ENCODE data around the gene GNRHR. TPM values are rescaled to one million over a fixed set of nuclear protein-coding genes. Genes with fewer than 3 reads are reported as not detected.
"Not testable (repeated sequence)": the region's sequence is repeated elsewhere in the genome, so short reads cannot be mapped to it uniquely, and the experiment has no call there.

GNRHR gene
- total RNA-seq, 8 experiments from 2014 or later = 0.61 to 2.8 (median 1.4) TPM

DNA sequence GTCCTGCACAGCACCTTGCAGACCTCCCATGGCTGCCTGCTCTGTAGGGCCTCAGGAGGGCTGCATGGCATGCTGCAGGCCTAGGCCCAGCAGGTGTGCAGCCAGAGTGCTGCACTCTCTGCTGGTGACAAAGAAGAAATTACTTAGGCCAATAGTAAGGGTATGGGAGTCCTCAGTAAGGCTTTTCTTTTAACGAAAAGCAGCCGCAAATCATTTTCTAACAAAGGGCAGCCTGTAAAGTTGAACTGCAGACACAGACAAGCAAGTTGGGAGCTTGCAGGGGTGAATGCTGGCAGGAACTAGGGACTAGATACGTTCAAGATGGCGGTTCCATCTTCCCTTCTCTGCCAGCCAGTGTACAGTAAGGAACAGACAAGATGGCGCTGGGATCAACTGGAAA, 30.8 kb downstream of the GNRHR start:
- 60 to 100% (median 74%) methylated on average over 2 to 5 of the region's 5 CpGs; no CpG with 5 or more reads in 4 of the 10 experiments for WGBS, 10 experiments
- Histone ChIP-seq H3K4me3 (no peak overlapping the region), H3K27ac (no peak overlapping the region), H3K4me1 (replicated peaks in 1 of 2) (no peaks in the 10 kb centered on the region)
- peak in 1 of 8 experiments; percentile 38 for ATAC-seq (replicated peaks in 6 of 8)
- in situ Hi-C loops (cut with MboI; ENCODE audit: low pct_unique_long_range_greater_than_20kb in 2 of 9, low sequenced_read_pairs in 9 of 9, unreplicated experiment in 9 of 9) = no loop called here

DNA sequence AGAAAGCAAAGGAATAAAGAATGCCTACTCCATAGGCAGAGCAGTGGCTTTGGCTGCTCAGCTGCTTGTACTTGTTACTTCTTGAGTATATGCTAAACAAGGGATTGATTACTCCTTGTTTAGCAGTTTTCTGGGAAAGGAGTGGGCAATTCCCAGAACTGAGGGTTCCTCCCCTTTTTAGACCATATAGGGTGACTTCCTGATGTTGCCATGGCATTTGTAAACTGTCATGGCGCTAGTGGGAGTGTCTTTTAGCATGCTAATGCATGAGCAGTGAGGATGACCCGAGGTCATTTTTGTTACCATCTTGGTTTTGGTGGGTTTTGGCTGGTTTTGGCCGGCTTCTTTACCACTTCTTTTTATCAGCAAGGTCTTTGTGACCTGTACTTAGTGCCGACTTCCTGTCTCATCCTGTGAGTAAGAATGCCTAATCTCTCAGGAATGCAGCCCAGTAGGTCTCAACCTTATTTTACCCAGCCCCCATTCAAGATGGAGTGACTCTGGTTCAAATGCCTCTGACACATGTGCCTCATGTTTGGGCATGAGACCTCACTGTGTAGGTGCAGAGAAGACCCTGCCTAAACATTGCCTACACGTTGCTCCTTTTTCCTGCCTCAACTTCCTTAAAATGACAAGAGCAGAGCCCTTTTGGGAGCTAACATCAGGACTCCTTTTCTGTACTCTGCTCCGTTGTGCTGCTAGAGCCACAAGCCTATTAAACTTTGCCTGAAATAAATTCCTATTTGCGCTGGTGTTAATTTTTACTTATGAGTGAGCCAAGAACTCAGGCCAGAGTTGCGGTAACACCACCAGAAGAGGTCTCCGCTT, 32.2 kb downstream of the GNRHR start:
- Histone ChIP-seq H3K4me1 (replicated peaks in 1 of 2) (no peaks in the 10 kb centered on the region), H3K27ac (no peak overlapping the region), H3K4me3 (no peak overlapping the region)
- in situ Hi-C loops (cut with MboI; ENCODE audit: low pct_unique_long_range_greater_than_20kb in 2 of 9, low sequenced_read_pairs in 9 of 9, unreplicated experiment in 9 of 9) = no loop called here
- peak in 3 of 8 experiments; percentile 68 to 75 (median 74) for ATAC-seq (replicated peaks in 6 of 8)
- WGBS, 10 experiments = 80 to 100% (median 95%) methylated on average over 1 to 6 of the region's 9 CpGs; no CpG with 5 or more reads in 2 of the 10 experiments

DNA sequence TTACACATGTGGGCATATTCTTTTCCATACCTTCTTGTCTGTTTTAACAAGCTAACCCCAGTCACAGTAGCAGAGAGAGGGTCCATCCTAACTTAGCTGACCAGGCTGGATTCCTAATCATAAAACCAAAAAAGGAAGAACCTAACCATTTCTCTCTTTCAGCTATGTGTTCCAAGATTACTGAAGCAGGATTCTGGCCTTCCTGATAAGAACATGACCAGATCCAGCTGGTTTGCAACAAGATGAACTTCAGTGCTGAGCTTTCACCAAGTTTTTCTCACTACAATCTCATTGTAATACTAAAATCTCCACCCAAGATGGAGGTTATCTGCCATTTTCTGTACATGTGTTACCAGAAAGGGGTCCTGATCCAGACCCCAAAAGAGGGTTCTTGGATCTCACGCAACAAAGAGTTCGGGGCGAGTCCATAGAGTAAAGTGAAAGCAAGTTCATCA, 32.8 kb downstream of the GNRHR start:
- no peak for ATAC-seq (replicated peaks in 6 of 8)
- Histone ChIP-seq H3K27ac (no peak overlapping the region), H3K4me3 (no peak overlapping the region), H3K4me1 (replicated peaks in 1 of 2) (no peaks in the 10 kb centered on the region)
- 83 to 100% (median 100%) methylated on average over 1 to 3 of the region's 3 CpGs; no CpG with 5 or more reads in 3 of the 10 experiments for WGBS, 10 experiments
- in situ Hi-C loops (cut with MboI; ENCODE audit: low pct_unique_long_range_greater_than_20kb in 2 of 9, low sequenced_read_pairs in 9 of 9, unreplicated experiment in 9 of 9) = no loop called here

DNA sequence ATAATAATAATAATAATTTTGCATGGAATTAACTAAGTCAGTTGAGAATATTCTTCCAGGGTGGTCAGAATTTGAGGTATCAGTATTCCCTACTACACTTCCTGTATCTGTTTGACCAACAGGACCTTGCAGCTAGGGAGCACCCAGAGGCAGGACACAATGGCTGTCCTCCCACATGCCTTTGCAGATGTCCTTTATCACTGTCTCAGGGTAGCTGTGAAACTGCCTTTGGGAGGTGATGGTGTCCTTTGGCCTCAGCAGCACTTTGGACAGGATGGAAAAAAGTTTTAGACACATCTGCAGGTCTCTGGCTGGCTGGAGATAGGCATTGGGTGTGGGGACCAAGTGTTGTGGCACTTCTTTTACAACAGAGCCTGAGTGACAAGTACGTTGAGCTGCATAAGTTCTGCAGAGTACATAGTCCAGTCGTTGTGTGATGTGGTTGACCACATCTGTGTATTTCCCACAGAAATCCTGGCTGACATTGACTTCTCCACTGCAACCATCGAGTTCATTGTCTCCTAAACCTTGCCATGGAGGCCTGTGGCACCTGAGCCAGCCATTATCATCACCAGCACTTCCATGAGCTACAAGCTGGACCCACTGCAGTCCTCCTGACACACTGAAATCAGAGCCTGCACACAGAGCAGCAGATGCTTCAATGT, 34.1 kb downstream of the GNRHR start:
- H3K4me1 ChIP-seq (replicated peaks in 1 of 2) = no peaks in the 10 kb centered on the region
- no peak overlapping the region for H3K4me3 ChIP-seq
- in situ Hi-C loops (cut with MboI; ENCODE audit: low pct_unique_long_range_greater_than_20kb in 2 of 9, low sequenced_read_pairs in 9 of 9, unreplicated experiment in 9 of 9) = no loop called here
- 90 to 100% (median 100%) methylated on average over 1 to 2 of the region's 3 CpGs; no CpG with 5 or more reads in 5 of the 10 experiments for WGBS, 10 experiments
- no peak for ATAC-seq (replicated peaks in 6 of 8)
- H3K27ac ChIP-seq = no peak overlapping the region

DNA sequence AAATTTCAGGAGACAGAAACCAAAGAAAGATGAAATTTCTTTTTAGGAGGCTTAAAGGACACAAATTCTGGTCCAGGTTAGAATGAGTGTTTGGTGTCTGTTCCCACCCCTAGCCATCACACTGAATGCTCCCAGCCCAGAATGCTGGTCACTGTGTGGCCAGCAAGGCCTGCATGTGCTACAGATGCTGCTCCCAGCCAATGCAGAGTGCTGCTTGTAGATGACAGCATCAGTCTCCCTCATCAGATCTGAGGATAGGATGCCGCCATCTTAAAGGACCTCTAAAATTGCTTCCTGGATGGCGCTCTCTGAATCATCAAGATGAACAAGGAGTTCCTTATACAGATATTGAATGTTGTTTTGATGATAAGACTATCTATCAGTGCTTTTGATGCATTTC, 35.3 kb downstream of the GNRHR start:
- Histone ChIP-seq H3K4me1 (replicated peaks in 1 of 2) (no peaks in the 10 kb centered on the region), H3K4me3 (no peak overlapping the region), H3K27ac (no peak overlapping the region)
- in situ Hi-C loops (cut with MboI; ENCODE audit: low pct_unique_long_range_greater_than_20kb in 2 of 9, low sequenced_read_pairs in 9 of 9, unreplicated experiment in 9 of 9) = no loop called here
- 83 to 100% (median 100%) methylated on average over 1 to 2 of the region's 2 CpGs; no CpG with 5 or more reads in 3 of the 10 experiments for WGBS, 10 experiments
- ATAC-seq (replicated peaks in 6 of 8) = peak in 4 of 8 experiments; percentile 21 to 70 (median 50)

DNA sequence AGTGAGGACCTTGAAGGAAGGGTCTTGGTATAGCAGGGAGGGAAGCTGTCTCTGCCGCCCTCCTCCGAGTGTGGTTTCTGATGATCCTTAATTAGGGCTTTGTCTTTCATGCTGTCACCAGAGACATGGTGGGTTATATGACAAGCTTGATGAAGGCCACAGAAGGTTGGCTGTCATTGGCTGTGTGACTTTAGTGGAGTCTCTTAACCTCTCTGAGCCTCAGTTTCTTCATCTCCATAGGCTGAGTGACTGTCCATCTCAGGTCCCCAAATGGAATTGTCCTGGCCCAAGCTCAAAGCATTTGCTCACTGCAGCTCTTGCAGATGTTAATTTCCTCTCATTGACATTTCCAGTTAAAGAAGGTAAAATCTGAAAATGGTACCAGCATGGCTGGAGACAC, 36.6 kb downstream of the GNRHR start:
- in situ Hi-C loops (cut with MboI; ENCODE audit: low pct_unique_long_range_greater_than_20kb in 2 of 9, low sequenced_read_pairs in 9 of 9, unreplicated experiment in 9 of 9) = no loop called here
- no peak overlapping the region for H3K4me3 ChIP-seq
- no peaks in the 10 kb centered on the region for H3K4me1 ChIP-seq (replicated peaks in 1 of 2)
- WGBS, 10 experiments = 100% methylated on average over 1 of the region's 2 CpGs; no CpG with 5 or more reads in 7 of the 10 experiments
- ATAC-seq (replicated peaks in 6 of 8) = no peak
- H3K27ac ChIP-seq = no peak overlapping the region

DNA sequence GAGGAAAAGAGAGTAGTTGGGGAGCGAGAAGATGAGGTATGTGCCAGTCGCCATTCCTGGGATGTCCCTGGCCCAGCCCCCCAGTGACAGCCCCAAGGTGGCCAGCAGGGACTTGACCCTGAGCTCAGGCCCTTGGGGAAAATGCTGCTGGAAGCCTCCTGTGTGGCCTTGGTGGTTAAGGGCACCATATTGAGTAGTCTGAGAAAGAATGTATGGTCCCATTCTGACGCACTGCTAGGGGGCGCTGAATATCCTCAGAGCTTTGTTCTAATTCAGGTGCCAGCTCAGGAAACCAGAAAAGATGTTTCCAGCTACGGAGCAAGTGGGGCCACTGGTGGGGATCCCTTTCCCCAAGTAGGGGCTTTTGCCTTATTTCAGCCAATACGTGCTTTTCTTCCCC, 39.2 kb downstream of the GNRHR start:
- no peak overlapping the region for H3K4me3 ChIP-seq
- H3K4me1 ChIP-seq (replicated peaks in 1 of 2) = no peaks in the 10 kb centered on the region
- in situ Hi-C loops (cut with MboI; ENCODE audit: low pct_unique_long_range_greater_than_20kb in 2 of 9, low sequenced_read_pairs in 9 of 9, unreplicated experiment in 9 of 9) = no loop called here
- no peak overlapping the region for H3K27ac ChIP-seq
- ATAC-seq (replicated peaks in 6 of 8) = no peak
- WGBS, 10 experiments = 60 to 100% (median 100%) methylated on average over 1 to 5 of the region's 6 CpGs; no CpG with 5 or more reads in 1 of the 10 experiments

DNA sequence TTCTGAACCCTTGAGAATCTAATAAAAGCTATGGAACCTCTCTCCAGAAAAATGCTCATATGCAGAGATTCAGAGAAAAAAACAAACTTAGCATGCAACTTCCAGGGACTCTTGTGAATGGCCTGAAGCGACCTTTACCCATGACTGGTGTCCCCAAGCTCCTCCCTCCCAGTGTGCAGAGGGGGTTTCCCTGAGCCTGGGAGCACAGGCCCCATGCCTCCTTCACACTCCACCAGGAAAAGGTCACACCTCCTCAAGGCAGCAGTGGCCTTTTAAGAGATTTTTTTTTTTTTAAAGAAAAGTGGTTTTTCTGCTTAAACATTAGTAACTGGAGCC, 40.0 kb downstream of the GNRHR start:
- H3K4me3 ChIP-seq = no peak overlapping the region
- WGBS, 10 experiments = 20 to 100% (median 88%) methylated on average over 1 of the region's 1 CpG; no CpG with 5 or more reads in 5 of the 10 experiments
- ATAC-seq (replicated peaks in 6 of 8) = peak in 3 of 8 experiments; percentile 40 to 75 (median 48)

DNA sequence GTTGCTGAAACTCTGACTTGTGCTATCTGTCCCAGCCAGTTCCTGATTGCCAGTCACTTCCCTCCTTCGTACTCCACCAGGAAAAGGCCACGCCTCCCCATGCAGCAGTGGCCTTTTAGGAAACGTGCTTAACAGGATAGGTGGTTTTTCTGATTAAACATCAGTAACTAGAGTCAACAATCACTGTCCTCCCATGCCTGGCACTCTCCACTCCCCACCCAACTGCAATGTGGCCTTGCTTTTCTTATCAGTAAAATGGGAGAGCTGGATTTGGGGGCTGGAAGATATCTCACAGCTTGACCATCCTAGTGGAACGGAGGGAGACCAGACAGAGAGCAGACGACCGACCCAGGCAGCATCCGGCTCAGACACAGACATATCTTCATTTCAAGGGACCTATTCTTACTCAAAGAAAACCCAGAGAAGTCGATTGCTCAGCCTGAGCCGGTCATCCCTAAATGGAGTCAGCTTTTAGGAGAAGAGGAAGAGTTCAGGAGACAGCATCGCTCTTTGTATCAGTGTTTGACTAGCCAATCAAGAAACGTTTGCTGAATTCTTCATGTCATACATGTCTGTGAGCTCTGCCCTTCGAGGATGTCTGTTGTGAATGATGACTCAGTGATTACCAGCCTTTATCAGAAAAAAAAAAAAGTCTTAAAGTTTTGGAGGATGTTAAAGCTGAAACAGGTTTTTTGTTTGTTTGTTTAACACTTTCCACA, 40.5 kb downstream of the GNRHR start:
- WGBS, 10 experiments = 30 to 87% (median 80%) methylated on average over 1 to 10 of the region's 12 CpGs
- peak in 4 of 8 experiments; percentile 10 to 71 (median 42) for ATAC-seq (replicated peaks in 6 of 8)
- Histone ChIP-seq H3K27ac (no peak overlapping the region), H3K4me1 (replicated peaks in 1 of 2) (no peaks in the 10 kb centered on the region), H3K4me3 (no peak overlapping the region)
- in situ Hi-C loops (cut with MboI; ENCODE audit: low pct_unique_long_range_greater_than_20kb in 2 of 9, low sequenced_read_pairs in 9 of 9, unreplicated experiment in 9 of 9) = no loop called here

More for the DNA sequence above, 40.0 kb downstream of the GNRHR start:
- in situ Hi-C loops (cut with MboI; ENCODE audit: low pct_unique_long_range_greater_than_20kb in 2 of 9, low sequenced_read_pairs in 9 of 9, unreplicated experiment in 9 of 9) = no loop called here
- Histone ChIP-seq H3K27ac (no peak overlapping the region), H3K4me1 (replicated peaks in 1 of 2) (no peaks in the 10 kb centered on the region)

DNA sequence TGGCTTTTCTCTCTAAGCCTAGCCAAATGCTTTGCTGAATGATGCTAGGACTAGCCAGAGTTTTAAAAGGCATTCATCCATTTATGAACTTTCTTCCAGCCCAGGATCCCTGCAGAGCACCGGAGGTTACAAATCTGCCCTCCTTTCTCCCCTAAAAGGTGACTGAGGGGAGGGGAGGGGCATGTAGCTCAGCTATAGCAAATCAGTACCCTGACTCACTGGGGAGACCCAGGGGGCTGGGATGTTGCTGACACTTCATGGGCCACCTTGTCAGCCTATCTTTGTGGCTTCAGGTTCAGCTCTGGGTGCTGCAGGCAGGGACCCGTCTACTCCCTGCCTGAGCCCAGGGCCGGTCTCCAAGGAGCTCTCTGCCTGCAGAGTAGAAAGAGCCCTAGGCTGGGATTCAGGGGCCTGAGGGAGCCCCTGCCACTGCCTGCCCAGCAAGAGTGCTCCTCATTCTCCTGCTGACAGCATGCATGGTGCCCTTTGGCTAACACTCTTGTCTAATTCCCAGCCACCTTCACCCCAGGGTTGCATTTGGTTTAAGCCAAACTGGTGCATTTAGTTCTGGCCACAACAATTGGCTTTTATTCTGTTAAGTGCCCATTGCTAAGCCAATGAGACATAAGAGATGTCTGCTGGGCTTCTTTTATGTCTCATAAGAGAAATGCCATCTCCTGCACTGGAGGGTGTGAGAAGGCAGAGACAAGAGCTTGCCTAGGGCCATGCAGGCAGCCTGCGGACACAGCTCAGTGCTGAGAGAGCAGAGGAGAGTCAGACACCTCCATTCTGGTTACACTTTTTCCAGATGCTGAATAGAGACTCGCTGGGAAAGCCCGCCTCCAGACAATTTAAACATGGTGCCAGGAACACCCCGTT, 41.3 kb downstream of the GNRHR start:
- WGBS, 10 experiments = 68 to 100% (median 89%) methylated on average over 2 to 4 of the region's 7 CpGs; no CpG with 5 or more reads in 5 of the 10 experiments

DNA sequence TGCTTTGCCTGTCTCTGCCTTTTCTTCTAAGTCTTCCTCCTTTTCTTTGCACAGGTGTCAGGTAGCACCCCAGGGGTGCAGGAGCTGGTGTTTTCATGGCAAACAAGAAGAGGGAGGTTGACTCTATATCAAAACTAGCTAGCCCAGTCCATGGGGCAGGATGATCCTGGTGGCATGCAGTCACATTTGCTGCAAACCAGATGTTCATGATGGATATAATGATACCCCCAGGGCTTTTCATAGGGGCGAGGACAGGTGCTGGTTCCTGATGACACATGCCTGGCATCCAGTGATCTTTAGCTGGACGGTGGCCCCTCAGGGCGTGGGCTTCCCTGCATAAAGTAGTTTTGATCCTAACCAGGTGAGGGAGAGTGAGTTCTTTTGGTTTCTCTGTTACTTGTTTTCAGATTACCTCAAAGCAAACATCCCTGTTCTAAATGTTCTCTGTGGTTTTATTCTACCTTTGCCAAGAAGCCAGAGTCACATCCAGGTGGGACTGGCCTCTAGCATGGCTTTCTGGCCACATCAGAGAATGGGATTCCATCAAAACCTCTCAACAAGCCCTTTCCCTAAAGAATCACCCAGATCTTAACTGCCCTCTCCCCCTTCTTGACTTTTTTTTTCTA, 42.1 kb downstream of the GNRHR start:
- WGBS, 10 experiments = 46 to 92% (median 64%) methylated on average over 1 to 3 of the region's 3 CpGs; no CpG with 5 or more reads in 4 of the 10 experiments
- Histone ChIP-seq H3K4me3 (no peak overlapping the region), H3K27ac (no peak overlapping the region), H3K4me1 (replicated peaks in 1 of 2) (no peaks in the 10 kb centered on the region)
- in situ Hi-C loops (cut with MboI; ENCODE audit: low pct_unique_long_range_greater_than_20kb in 2 of 9, low sequenced_read_pairs in 9 of 9, unreplicated experiment in 9 of 9) = no loop called here
- ATAC-seq (replicated peaks in 6 of 8) = peak in 1 of 8 experiments; percentile 11

More for the DNA sequence above, 41.3 kb downstream of the GNRHR start:
- Histone ChIP-seq H3K4me3 (no peak overlapping the region), H3K4me1 (replicated peaks in 1 of 2) (no peaks in the 10 kb centered on the region), H3K27ac (no peak overlapping the region)
- peak in 4 of 8 experiments; percentile 7 to 61 (median 30) for ATAC-seq (replicated peaks in 6 of 8)
- in situ Hi-C loops (cut with MboI; ENCODE audit: low pct_unique_long_range_greater_than_20kb in 2 of 9, low sequenced_read_pairs in 9 of 9, unreplicated experiment in 9 of 9) = no loop called here

DNA sequence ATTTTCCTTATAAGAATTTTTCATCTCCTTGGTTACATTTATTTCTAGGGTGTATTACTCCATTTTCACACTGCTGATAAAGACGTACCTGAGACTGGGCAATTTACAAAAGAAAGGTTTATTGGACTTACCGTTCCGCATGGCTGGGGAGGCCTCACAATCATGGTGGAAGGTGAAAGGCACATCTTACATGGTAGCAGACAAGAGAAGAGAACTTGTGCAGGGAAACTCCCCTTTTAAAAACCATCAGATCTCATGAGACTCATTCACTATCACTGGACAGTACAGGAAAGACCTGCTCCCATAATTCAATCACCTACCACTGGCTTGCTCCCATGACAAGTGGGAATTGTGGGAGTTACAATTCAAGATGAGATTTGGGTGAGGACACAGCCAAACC, 47.5 kb downstream of the GNRHR start:
- WGBS, 10 experiments = 94 to 100% (median 100%) methylated on average over 1 to 3 of the region's 3 CpGs; no CpG with 5 or more reads in 1 of the 10 experiments
- in situ Hi-C loops (cut with MboI; ENCODE audit: low pct_unique_long_range_greater_than_20kb in 2 of 9, low sequenced_read_pairs in 9 of 9, unreplicated experiment in 9 of 9); H3K27ac ChIP-seq; H3K4me3 ChIP-seq; ATAC-seq (replicated peaks in 6 of 8): not testable (repeated sequence)
- H3K4me1 ChIP-seq (replicated peaks in 1 of 2) = peaks cover 2 to 11% of the 10 kb centered on the region in 2 donors
